Subcutaneous adipose tissue (tissue), 4 donors: ENCODE measurements around the gene ZC3H13. TPM values are rescaled to one million over a fixed set of nuclear protein-coding genes. Genes with fewer than 3 reads are reported as not detected.

ENCODE experiments used
- CTCF ChIP-seq: fragments of 450-650 bp; IDR thresholded peaks from one replicate; pipeline ENCODE4 v1.5.1; 2016; ENCODE audit warnings: low read depth, mild to moderate bottlenecking, control low read depth, antibody characterized with exemption, moderate library complexity
- total RNA-seq, 4 donors: library from RNA; depleted of rRNA; stranded (reverse); fragments of >200 nt; gene quantifications; one replicate each; pipeline ENCODE4 v1.1.0, GENCODE V29; 2016

The ZC3H13 gene
- total RNA-seq, 4 donors from 2014 or later = 24.6 to 58.9 (median 28.9) TPM

GRCh38 chr13:45917019-45917418 is 135.5 kb downstream of the ZC3H13 start:
- TF ChIP-seq CTCF = no peak

- no peak for TF ChIP-seq CTCF
Observed at GRCh38 chr13:45915686-45916439, 136.7 kb downstream of the ZC3H13 start.

- no peak for TF ChIP-seq CTCF
Observed at GRCh38 chr13:45909673-45910072, 142.9 kb downstream of the ZC3H13 start.

GRCh38 chr13:45909089-45909488 is 143.5 kb downstream of the ZC3H13 start:
- no peak for TF ChIP-seq CTCF

GRCh38 chr13:45907503-45907902 is 145.0 kb downstream of the ZC3H13 start:
- no peak for TF ChIP-seq CTCF

Other genes with a start within 250 kb of the ZC3H13 start
- not detected for gene SIAH3, start 201.0 kb downstream of the ZC3H13 start, total RNA-seq
- gene CPB2, start 52.3 kb upstream of the ZC3H13 start, total RNA-seq = under 1 TPM in 1 of 4 donors, not detected in 3; 0.34 TPM
- gene LCP1, start 129.4 kb upstream of the ZC3H13 start, total RNA-seq = 100 to 1,000 TPM in 2 of 4 donors, 10 to 100 TPM in 2; 55.9 to 517 (median 110) TPM
- 1 to 10 TPM in 1 of 4 donors, under 1 TPM in 2, not detected in 1; 0.33 to 1.4 (median 0.38) TPM for gene LRRC63, start 159.2 kb upstream of the ZC3H13 start, total RNA-seq